PFSK-1 (cell line): ENCODE measurements around the gene OSBPL3.

Experiments
- FOXP2 ChIP-seq: optimal IDR thresholded peaks from 2 replicates; pipeline ENCODE3; 2011; ENCODE audit warnings: borderline replicate concordance, control low read depth, inconsistent platforms; ENCODE audit not compliant: insufficient read depth; ENCODE audit errors: extremely low read length, extremely low read depth
- POLR2AphosphoS5 ChIP-seq: IDR thresholded peaks from 2 replicates; pipeline ENCODE4 v1.6.1; 2012; ENCODE audit warnings: low read depth, mild to moderate bottlenecking, control low read depth, low read length, moderate library complexity
- SIN3A ChIP-seq: IDR thresholded peaks from 2 replicates; pipeline ENCODE4 v1.6.1; 2012; ENCODE audit warnings: mild to moderate bottlenecking, low read length, moderate library complexity, borderline replicate concordance; ENCODE audit not compliant: insufficient read depth
- TAF1 ChIP-seq: IDR thresholded peaks from 2 replicates; pipeline ENCODE4 v1.6.1; 2012; ENCODE audit warnings: low read length, control low read depth, borderline replicate concordance; ENCODE audit not compliant: insufficient read depth
- TF ChIP-seq, protein P1 (sequence below), 2 experiments: IDR thresholded peaks; 2 replicates each; pipeline versions ENCODE4 v1.6.1 to v1.8.0; 2011 to 2012; ENCODE audit warnings: low read depth in 2 of 2, low read length in 2 of 2, control low read depth in 1 of 2, inconsistent platforms in 1 of 2, mild to moderate bottlenecking in 1 of 2, moderate library complexity in 1 of 2; ENCODE audit not compliant: insufficient read depth in 1 of 2

DNA sequence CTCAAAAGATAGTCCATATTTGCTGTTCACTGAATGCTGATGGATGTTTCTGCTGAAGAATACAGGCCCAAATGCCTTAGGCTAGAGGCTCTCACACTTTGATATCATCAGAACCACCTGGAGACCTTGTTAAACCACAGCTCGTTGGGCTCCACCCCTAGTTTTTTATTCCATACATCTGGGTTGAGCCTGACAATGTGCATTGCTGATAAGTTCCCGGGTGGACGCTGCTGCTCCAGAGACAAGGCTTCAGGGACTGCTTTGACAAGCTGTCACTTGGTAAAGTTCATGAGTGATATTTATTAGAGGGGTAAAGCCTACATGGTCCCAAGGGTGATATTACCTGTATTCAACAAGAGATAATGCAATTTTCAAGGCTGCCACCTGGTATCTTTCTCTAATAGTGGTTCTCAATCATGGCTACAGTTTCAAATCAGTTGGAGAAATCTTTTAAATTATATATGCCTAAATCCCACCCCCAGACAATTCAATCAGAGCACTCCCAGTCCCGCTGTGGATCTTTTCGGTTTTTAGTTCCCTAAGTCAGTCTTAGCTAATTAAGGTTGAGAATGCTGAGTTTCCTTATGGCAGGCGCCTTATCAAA is 115.7 kb downstream of the OSBPL3 start:
- no peak for TF ChIP-seq POLR2AphosphoS5
- no peak for TF ChIP-seq SIN3A
- TF ChIP-seq, protein P1, sequence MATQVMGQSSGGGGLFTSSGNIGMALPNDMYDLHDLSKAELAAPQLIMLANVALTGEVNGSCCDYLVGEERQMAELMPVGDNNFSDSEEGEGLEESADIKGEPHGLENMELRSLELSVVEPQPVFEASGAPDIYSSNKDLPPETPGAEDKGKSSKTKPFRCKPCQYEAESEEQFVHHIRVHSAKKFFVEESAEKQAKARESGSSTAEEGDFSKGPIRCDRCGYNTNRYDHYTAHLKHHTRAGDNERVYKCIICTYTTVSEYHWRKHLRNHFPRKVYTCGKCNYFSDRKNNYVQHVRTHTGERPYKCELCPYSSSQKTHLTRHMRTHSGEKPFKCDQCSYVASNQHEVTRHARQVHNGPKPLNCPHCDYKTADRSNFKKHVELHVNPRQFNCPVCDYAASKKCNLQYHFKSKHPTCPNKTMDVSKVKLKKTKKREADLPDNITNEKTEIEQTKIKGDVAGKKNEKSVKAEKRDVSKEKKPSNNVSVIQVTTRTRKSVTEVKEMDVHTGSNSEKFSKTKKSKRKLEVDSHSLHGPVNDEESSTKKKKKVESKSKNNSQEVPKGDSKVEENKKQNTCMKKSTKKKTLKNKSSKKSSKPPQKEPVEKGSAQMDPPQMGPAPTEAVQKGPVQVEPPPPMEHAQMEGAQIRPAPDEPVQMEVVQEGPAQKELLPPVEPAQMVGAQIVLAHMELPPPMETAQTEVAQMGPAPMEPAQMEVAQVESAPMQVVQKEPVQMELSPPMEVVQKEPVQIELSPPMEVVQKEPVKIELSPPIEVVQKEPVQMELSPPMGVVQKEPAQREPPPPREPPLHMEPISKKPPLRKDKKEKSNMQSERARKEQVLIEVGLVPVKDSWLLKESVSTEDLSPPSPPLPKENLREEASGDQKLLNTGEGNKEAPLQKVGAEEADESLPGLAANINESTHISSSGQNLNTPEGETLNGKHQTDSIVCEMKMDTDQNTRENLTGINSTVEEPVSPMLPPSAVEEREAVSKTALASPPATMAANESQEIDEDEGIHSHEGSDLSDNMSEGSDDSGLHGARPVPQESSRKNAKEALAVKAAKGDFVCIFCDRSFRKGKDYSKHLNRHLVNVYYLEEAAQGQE (IDR thresholded peaks at IDR 0.05; ENCODE audit: insufficient read depth in 1 of 2, low read depth in 2 of 2, low read length in 2 of 2): no peak
- no peak for TF ChIP-seq TAF1
- TF ChIP-seq FOXP2: no peak
